ENCODE measurements around the gene DENND6B. TPM values are rescaled to one million over a fixed set of nuclear protein-coding genes. Genes with fewer than 3 reads are reported as not detected.

DENND6B gene
- total and polyA plus RNA-seq, 4 donors, result 0.86 to 1.2 (median 1.1) TPM

- TF ChIP-seq YY1 (IDR thresholded peaks at IDR 0.05) (no peak), RXRA (IDR thresholded peaks at IDR 0.05) (no peak), RAD21 (IDR thresholded peaks at IDR 0.05) (no peak), GABPA (IDR thresholded peaks at IDR 0.05 in 1 of 2, conservative IDR thresholded peaks at IDR 0.05 in 1 of 2) (no peak), HNF4A (conservative IDR thresholded peaks at IDR 0.05) (no peak), JUND (IDR thresholded peaks at IDR 0.05) (no peak), HNF4G (IDR thresholded peaks at IDR 0.05) (no peak), CTCF (IDR thresholded peaks at IDR 0.05; ENCODE audit: low read depth, low read length, missing input control) (no peak)
- peak overlapping the region in 1 of 2 donors; percentile 12 for H3K27ac ChIP-seq (ENCODE audit: low read depth in 1 of 2, low read length in 2 of 2)
- H3K4me1 ChIP-seq (ENCODE audit: control insufficient read depth in 4 of 4, insufficient read depth in 4 of 4, low read length in 3 of 4), result peaks cover 7 to 33% (median 25%) of the 10 kb centered on the region in 4 donors
- no peak for DNase-seq (ENCODE audit: low spot score)
- H3K4me3 ChIP-seq (ENCODE audit: low read depth in 1 of 3, low read length in 3 of 3), result no peak overlapping the region
- H3K9ac ChIP-seq (ENCODE audit: low read depth in 1 of 2, low read length in 2 of 2), result no peak overlapping the region
- 87% methylated on average over 5 of the region's 5 CpGs for WGBS
- no peaks in the 10 kb centered on the region for H3K36me3 ChIP-seq (ENCODE audit: control insufficient read depth in 4 of 4, insufficient read depth in 3 of 4, low read depth in 1 of 4, low read length in 3 of 4)
- H3K9me3 ChIP-seq (ENCODE audit: control insufficient read depth in 4 of 4, low read length in 3 of 4), result no peaks in the 10 kb centered on the region
- H3K27me3 ChIP-seq (ENCODE audit: control insufficient read depth in 4 of 4, insufficient read depth in 4 of 4, low read length in 3 of 4), result no peaks in the 10 kb centered on the region
These were observed 34.4 kb upstream of the DENND6B start for GRCh38 chr22:50361222-50361621.

- Histone ChIP-seq H3K4me3 (ENCODE audit: low read depth in 1 of 3, low read length in 3 of 3) (no peak overlapping the region), H3K9me3 (ENCODE audit: control insufficient read depth in 4 of 4, low read length in 3 of 4) (no peaks in the 10 kb centered on the region), H3K9ac (ENCODE audit: low read depth in 1 of 2, low read length in 2 of 2) (no peak overlapping the region), H3K4me1 (ENCODE audit: control insufficient read depth in 4 of 4, insufficient read depth in 4 of 4, low read length in 3 of 4) (peaks cover 4 to 27% (median 19%) of the 10 kb centered on the region in 4 donors), H3K36me3 (ENCODE audit: control insufficient read depth in 4 of 4, insufficient read depth in 3 of 4, low read depth in 1 of 4, low read length in 3 of 4) (no peaks in the 10 kb centered on the region), H3K27me3 (ENCODE audit: control insufficient read depth in 4 of 4, insufficient read depth in 4 of 4, low read length in 3 of 4) (no peaks in the 10 kb centered on the region), H3K27ac (ENCODE audit: low read depth in 1 of 2, low read length in 2 of 2) (no peak overlapping the region)
- DNase-seq (ENCODE audit: low spot score), result no peak
- TF ChIP-seq RAD21 (IDR thresholded peaks at IDR 0.05), result peak in 1 of 2 donors; percentile 22
- no peak for TF ChIP-seq JUND (IDR thresholded peaks at IDR 0.05)
- no peak for TF ChIP-seq ZBTB33 (IDR thresholded peaks at IDR 0.05)
- peak; percentile 19 for TF ChIP-seq CTCF (IDR thresholded peaks at IDR 0.05; ENCODE audit: low read depth, low read length, missing input control)
- TF ChIP-seq TAF1 (conservative IDR thresholded peaks at IDR 0.05), result no peak
- 38% methylated on average over 2 of the region's 2 CpGs for WGBS
These were observed 33.8 kb upstream of the DENND6B start for GRCh38 chr22:50360578-50360977.

- Histone ChIP-seq H3K27ac (ENCODE audit: low read depth in 1 of 2, low read length in 2 of 2) (no peak overlapping the region), H3K36me3 (ENCODE audit: control insufficient read depth in 4 of 4, insufficient read depth in 3 of 4, low read depth in 1 of 4, low read length in 3 of 4) (peaks cover 0 to 5% (median 1%) of the 10 kb centered on the region in 4 donors), H3K4me3 (ENCODE audit: low read depth in 1 of 3, low read length in 3 of 3) (no peak overlapping the region), H3K4me1 (ENCODE audit: control insufficient read depth in 4 of 4, insufficient read depth in 4 of 4, low read length in 3 of 4) (peaks cover 4 to 21% (median 14%) of the 10 kb centered on the region in 4 donors), H3K27me3 (ENCODE audit: control insufficient read depth in 4 of 4, insufficient read depth in 4 of 4, low read length in 3 of 4) (no peaks in the 10 kb centered on the region), H3K9ac (ENCODE audit: low read depth in 1 of 2, low read length in 2 of 2) (no peak overlapping the region), H3K9me3 (ENCODE audit: control insufficient read depth in 4 of 4, low read length in 3 of 4) (no peaks in the 10 kb centered on the region)
- TF ChIP-seq RAD21 (IDR thresholded peaks at IDR 0.05), result no peak
- no peak for DNase-seq (ENCODE audit: low spot score)
- 88% methylated on average over 10 of the region's 10 CpGs for WGBS
These were observed 30.9 kb upstream of the DENND6B start for GRCh38 chr22:50357756-50358155.

All from liver (tissue), 9 donors.